H1 (cell line): ENCODE data around the gene ID1. TPM values are rescaled to one million over a fixed set of nuclear protein-coding genes. Genes with fewer than 3 reads are reported as not detected.

Experiments used
- EP300 ChIP-seq, 2 experiments: IDR thresholded peaks; 1 replicate in 1 of 2; 2 replicates in 1 of 2; pipeline ENCODE4 v1.6.1; 2011 to 2012; ENCODE audit warnings: low read depth in 2 of 2, low read length in 2 of 2, mild to moderate bottlenecking in 2 of 2, borderline replicate concordance in 1 of 2, inconsistent platforms in 1 of 2, moderate library complexity in 1 of 2
- RFX5 ChIP-seq: IDR thresholded peaks from 2 replicates; pipeline ENCODE4 v1.6.1; 2011; ENCODE audit warnings: low read depth, low read length, improper control_type of control experiment, borderline replicate concordance
- SIN3A ChIP-seq, 2 experiments: IDR thresholded peaks in 1 of 2; conservative IDR thresholded peaks in 1 of 2; 2 replicates each; pipeline ENCODE4 v1.6.1; 2011 to 2012; ENCODE audit warnings: low read length in 2 of 2, improper control_type of control experiment in 1 of 2, low read depth in 1 of 2, mild to moderate bottlenecking in 1 of 2
- TBP ChIP-seq: IDR thresholded peaks from 2 replicates; pipeline ENCODE4 v1.6.1; 2011; ENCODE audit warnings: low read depth, low read length, improper control_type of control experiment
- polyA plus RNA-seq, 7 experiments: library from polyadenylated mRNA; depleted of rRNA in 3 of 7; stranded (reverse) in 5 of 7; unstranded in 2 of 7; fragments of >200 nt in 5 of 7; fragments of 200-250 nt in 2 of 7; gene quantifications; 1 replicate in 5 of 7; 2 replicates in 1 of 7; 4 replicates in 1 of 7; pipeline versions ENCODE4 v1.2.1 to v1.2.3, GENCODE V29; 2011 to 2013; ENCODE audit warnings: missing spikeins in 2 of 7, mixed read lengths in 2 of 7
- total RNA-seq: library from RNA; stranded (reverse); fragmentation: NEBNext Ultra II Directional; extraction: Animal tissue kit (Norgen Biotek cat#: 25700); gene quantifications from 2 replicates; pipeline ENCODE4 v1.2.1, GENCODE V29; 2021
- TF ChIP-seq, protein P1 (sequence below): fragments of 300-600 bp; sonication (generic); IDR thresholded peaks from 2 replicates; pipeline ENCODE4 v1.7.1; 2012; ENCODE audit warnings: low read length, moderate library complexity, mild to moderate bottlenecking, inconsistent platforms; ENCODE audit not compliant: insufficient replicate concordance
- TF ChIP-seq, protein P2 (sequence below): IDR thresholded peaks from 2 replicates; pipeline ENCODE4 v1.6.1; 2011; ENCODE audit warnings: low read length, improper control_type of control experiment
- TF ChIP-seq, protein P3 (sequence below): IDR thresholded peaks from 2 replicates; pipeline ENCODE4 v1.6.1; 2012; ENCODE audit warnings: inconsistent platforms

ID1 gene
- total and polyA plus RNA-seq, 2 of the 8 experiments (the other 6 are each of a cell fraction or from before 2014, with no cell fraction given) = 120 to 357 TPM

DNA sequence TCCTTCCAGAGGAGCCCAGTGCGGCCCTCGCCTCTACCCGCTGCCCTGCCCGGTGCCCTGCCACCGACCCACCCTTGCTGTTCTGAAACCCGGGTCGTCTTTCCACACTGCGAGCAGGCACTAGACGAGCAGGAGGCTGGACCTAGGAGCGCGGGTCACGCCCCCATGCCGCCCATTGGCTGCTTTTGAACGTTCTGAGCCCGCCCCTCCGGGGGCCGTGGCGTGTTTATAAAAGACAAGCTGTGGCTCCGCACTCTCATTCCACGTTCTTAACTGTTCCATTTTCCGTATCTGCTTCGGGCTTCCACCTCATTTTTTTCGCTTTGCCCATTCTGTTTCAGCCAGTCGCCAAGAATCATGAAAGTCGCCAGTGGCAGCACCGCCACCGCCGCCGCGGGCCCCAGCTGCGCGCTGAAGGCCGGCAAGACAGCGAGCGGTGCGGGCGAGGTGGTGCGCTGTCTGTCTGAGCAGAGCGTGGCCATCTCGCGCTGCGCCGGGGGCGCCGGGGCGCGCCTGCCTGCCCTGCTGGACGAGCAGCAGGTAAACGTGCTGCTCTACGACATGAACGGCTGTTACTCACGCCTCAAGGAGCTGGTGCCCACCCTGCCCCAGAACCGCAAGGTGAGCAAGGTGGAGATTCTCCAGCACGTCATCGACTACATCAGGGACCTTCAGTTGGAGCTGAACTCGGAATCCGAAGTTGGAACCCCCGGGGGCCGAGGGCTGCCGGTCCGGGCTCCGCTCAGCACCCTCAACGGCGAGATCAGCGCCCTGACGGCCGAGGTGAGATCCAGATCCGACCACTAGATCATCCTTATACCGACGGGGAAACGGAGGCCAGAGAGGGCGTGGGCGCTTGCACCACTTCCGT is at the start of gene ID1 (continued):
- TF ChIP-seq, protein P1, sequence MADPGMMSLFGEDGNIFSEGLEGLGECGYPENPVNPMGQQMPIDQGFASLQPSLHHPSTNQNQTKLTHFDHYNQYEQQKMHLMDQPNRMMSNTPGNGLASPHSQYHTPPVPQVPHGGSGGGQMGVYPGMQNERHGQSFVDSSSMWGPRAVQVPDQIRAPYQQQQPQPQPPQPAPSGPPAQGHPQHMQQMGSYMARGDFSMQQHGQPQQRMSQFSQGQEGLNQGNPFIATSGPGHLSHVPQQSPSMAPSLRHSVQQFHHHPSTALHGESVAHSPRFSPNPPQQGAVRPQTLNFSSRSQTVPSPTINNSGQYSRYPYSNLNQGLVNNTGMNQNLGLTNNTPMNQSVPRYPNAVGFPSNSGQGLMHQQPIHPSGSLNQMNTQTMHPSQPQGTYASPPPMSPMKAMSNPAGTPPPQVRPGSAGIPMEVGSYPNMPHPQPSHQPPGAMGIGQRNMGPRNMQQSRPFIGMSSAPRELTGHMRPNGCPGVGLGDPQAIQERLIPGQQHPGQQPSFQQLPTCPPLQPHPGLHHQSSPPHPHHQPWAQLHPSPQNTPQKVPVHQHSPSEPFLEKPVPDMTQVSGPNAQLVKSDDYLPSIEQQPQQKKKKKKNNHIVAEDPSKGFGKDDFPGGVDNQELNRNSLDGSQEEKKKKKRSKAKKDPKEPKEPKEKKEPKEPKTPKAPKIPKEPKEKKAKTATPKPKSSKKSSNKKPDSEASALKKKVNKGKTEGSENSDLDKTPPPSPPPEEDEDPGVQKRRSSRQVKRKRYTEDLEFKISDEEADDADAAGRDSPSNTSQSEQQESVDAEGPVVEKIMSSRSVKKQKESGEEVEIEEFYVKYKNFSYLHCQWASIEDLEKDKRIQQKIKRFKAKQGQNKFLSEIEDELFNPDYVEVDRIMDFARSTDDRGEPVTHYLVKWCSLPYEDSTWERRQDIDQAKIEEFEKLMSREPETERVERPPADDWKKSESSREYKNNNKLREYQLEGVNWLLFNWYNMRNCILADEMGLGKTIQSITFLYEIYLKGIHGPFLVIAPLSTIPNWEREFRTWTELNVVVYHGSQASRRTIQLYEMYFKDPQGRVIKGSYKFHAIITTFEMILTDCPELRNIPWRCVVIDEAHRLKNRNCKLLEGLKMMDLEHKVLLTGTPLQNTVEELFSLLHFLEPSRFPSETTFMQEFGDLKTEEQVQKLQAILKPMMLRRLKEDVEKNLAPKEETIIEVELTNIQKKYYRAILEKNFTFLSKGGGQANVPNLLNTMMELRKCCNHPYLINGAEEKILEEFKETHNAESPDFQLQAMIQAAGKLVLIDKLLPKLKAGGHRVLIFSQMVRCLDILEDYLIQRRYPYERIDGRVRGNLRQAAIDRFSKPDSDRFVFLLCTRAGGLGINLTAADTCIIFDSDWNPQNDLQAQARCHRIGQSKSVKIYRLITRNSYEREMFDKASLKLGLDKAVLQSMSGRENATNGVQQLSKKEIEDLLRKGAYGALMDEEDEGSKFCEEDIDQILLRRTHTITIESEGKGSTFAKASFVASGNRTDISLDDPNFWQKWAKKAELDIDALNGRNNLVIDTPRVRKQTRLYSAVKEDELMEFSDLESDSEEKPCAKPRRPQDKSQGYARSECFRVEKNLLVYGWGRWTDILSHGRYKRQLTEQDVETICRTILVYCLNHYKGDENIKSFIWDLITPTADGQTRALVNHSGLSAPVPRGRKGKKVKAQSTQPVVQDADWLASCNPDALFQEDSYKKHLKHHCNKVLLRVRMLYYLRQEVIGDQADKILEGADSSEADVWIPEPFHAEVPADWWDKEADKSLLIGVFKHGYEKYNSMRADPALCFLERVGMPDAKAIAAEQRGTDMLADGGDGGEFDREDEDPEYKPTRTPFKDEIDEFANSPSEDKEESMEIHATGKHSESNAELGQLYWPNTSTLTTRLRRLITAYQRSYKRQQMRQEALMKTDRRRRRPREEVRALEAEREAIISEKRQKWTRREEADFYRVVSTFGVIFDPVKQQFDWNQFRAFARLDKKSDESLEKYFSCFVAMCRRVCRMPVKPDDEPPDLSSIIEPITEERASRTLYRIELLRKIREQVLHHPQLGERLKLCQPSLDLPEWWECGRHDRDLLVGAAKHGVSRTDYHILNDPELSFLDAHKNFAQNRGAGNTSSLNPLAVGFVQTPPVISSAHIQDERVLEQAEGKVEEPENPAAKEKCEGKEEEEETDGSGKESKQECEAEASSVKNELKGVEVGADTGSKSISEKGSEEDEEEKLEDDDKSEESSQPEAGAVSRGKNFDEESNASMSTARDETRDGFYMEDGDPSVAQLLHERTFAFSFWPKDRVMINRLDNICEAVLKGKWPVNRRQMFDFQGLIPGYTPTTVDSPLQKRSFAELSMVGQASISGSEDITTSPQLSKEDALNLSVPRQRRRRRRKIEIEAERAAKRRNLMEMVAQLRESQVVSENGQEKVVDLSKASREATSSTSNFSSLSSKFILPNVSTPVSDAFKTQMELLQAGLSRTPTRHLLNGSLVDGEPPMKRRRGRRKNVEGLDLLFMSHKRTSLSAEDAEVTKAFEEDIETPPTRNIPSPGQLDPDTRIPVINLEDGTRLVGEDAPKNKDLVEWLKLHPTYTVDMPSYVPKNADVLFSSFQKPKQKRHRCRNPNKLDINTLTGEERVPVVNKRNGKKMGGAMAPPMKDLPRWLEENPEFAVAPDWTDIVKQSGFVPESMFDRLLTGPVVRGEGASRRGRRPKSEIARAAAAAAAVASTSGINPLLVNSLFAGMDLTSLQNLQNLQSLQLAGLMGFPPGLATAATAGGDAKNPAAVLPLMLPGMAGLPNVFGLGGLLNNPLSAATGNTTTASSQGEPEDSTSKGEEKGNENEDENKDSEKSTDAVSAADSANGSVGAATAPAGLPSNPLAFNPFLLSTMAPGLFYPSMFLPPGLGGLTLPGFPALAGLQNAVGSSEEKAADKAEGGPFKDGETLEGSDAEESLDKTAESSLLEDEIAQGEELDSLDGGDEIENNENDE = no peak
- no peak for TF ChIP-seq EP300 (IDR thresholded peaks at IDR 0.05; ENCODE audit: borderline replicate concordance in 1 of 2, low read depth in 2 of 2, low read length in 2 of 2)
- TF ChIP-seq SIN3A (conservative IDR thresholded peaks at IDR 0.05 in 1 of 2, IDR thresholded peaks at IDR 0.05 in 1 of 2; ENCODE audit: low read depth in 1 of 2, low read length in 2 of 2) = peak; percentile 93 to 95; a peak in 3 of 4 replicates
- TF ChIP-seq, protein P2, sequence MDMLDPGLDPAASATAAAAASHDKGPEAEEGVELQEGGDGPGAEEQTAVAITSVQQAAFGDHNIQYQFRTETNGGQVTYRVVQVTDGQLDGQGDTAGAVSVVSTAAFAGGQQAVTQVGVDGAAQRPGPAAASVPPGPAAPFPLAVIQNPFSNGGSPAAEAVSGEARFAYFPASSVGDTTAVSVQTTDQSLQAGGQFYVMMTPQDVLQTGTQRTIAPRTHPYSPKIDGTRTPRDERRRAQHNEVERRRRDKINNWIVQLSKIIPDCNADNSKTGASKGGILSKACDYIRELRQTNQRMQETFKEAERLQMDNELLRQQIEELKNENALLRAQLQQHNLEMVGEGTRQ = peak; percentile 25; the same call in 1 of the 2 replicates
- TF ChIP-seq, protein P3, sequence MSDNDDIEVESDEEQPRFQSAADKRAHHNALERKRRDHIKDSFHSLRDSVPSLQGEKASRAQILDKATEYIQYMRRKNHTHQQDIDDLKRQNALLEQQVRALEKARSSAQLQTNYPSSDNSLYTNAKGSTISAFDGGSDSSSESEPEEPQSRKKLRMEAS = no peak; the same call in none of the 2 replicates
- no peak for TF ChIP-seq RFX5
- TF ChIP-seq TBP = peak; percentile 97
